K562 (cell line): ENCODE results near the gene C1QBP.

Experiments
- CHD4 ChIP-seq: fragments of 200-600 bp; sonication (generic); IDR thresholded peaks from 3 replicates; pipeline ENCODE4 v1.6.1; 2012; ENCODE audit warnings: low read depth, mild to moderate bottlenecking, mixed read lengths, low read length, inconsistent platforms; ENCODE audit not compliant: insufficient read depth, insufficient replicate concordance, poor library complexity, severe bottlenecking
- NFRKB ChIP-seq: fragments of 450-650 bp; IDR thresholded peaks from 2 replicates; pipeline ENCODE4 v1.6.1; 2016; ENCODE audit warnings: low read depth
- POLR2AphosphoS5 ChIP-seq: IDR thresholded peaks from 2 replicates; pipeline ENCODE4 v1.6.1; 2011; ENCODE audit warnings: mild to moderate bottlenecking, low read depth, low read length, moderate library complexity; ENCODE audit not compliant: control insufficient read depth, insufficient read depth
- SMARCE1 ChIP-seq: fragments of 450-650 bp; IDR thresholded peaks from 2 replicates; pipeline ENCODE4 v1.7.1; 2016; ENCODE audit warnings: mild to moderate bottlenecking
- TAF1 ChIP-seq: IDR thresholded peaks from 2 replicates; pipeline ENCODE4 v1.6.1; 2011; ENCODE audit warnings: mild to moderate bottlenecking, low read length, moderate library complexity; ENCODE audit not compliant: insufficient read depth, control insufficient read depth, severe bottlenecking; ENCODE audit errors: extremely low read depth
- ZBTB7A ChIP-seq: IDR thresholded peaks from 2 replicates; pipeline ENCODE4 v1.6.1; 2011; ENCODE audit warnings: low read depth, mild to moderate bottlenecking, low read length, moderate library complexity, borderline replicate concordance; ENCODE audit not compliant: control insufficient read depth
- ZNF274 ChIP-seq: IDR thresholded peaks from 2 replicates; pipeline ENCODE4 v1.6.1; 2011; ENCODE audit warnings: low read depth, mild to moderate bottlenecking, low read length, moderate library complexity, borderline replicate concordance
- TF ChIP-seq, protein P1 (sequence below): sonication (generic); formaldehyde crosslinking; IDR thresholded peaks from 2 replicates; pipeline ENCODE4 v1.8.0; 2023; ENCODE audit warnings: mild to moderate bottlenecking, missing genetic modification reagents
- TF ChIP-seq, protein P2 (sequence below): sonication (generic); formaldehyde crosslinking; IDR thresholded peaks from 2 replicates; pipeline ENCODE4 v1.8.0; 2022; ENCODE audit warnings: mild to moderate bottlenecking, missing genetic modification reagents
- TF ChIP-seq, protein P3 (sequence below), 3 experiments: IDR thresholded peaks in 2 of 3; conservative IDR thresholded peaks in 1 of 3; 2 replicates each; pipeline ENCODE4 v1.5.1; 2011 to 2012; ENCODE audit warnings: low read length in 3 of 3, mild to moderate bottlenecking in 3 of 3, control low read depth in 2 of 3, improper control_type of control experiment in 1 of 3, inconsistent platforms in 1 of 3, low read depth in 1 of 3, mixed read lengths in 1 of 3, moderate library complexity in 1 of 3; ENCODE audit not compliant: insufficient read depth in 2 of 3

DNA sequence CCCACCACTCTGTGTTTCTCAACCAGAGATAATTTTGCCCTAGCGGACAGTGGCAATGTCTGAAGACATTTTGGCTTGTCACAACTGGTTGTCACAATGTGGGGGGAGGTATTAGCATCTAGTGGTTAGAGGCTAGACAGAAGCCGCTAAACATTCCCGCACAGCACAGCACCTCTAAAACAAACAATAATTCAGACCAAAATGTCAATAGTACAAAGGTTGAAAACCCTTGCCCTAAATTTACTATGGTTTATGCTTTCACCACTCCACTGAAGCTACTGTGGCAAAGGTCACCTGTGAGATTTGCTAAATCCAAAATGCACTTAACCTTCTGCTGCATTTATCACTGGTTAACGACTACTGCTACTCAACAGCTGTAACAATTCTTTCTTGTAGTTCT is 33.6 kb downstream of the C1QBP start:
- TF ChIP-seq TAF1: no peak
- TF ChIP-seq ZBTB7A: no peak
- no peak for TF ChIP-seq SMARCE1
- no peak for TF ChIP-seq NFRKB
- no peak for TF ChIP-seq POLR2AphosphoS5
- TF ChIP-seq, protein P1, sequence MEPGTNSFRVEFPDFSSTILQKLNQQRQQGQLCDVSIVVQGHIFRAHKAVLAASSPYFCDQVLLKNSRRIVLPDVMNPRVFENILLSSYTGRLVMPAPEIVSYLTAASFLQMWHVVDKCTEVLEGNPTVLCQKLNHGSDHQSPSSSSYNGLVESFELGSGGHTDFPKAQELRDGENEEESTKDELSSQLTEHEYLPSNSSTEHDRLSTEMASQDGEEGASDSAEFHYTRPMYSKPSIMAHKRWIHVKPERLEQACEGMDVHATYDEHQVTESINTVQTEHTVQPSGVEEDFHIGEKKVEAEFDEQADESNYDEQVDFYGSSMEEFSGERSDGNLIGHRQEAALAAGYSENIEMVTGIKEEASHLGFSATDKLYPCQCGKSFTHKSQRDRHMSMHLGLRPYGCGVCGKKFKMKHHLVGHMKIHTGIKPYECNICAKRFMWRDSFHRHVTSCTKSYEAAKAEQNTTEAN: no peak
- TF ChIP-seq CHD4: no peak
- TF ChIP-seq, protein P2, sequence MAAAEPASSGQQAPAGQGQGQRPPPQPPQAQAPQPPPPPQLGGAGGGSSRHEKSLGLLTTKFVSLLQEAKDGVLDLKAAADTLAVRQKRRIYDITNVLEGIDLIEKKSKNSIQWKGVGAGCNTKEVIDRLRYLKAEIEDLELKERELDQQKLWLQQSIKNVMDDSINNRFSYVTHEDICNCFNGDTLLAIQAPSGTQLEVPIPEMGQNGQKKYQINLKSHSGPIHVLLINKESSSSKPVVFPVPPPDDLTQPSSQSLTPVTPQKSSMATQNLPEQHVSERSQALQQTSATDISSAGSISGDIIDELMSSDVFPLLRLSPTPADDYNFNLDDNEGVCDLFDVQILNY (CRISPR knock-in tag): no peak
- TF ChIP-seq, protein P3, sequence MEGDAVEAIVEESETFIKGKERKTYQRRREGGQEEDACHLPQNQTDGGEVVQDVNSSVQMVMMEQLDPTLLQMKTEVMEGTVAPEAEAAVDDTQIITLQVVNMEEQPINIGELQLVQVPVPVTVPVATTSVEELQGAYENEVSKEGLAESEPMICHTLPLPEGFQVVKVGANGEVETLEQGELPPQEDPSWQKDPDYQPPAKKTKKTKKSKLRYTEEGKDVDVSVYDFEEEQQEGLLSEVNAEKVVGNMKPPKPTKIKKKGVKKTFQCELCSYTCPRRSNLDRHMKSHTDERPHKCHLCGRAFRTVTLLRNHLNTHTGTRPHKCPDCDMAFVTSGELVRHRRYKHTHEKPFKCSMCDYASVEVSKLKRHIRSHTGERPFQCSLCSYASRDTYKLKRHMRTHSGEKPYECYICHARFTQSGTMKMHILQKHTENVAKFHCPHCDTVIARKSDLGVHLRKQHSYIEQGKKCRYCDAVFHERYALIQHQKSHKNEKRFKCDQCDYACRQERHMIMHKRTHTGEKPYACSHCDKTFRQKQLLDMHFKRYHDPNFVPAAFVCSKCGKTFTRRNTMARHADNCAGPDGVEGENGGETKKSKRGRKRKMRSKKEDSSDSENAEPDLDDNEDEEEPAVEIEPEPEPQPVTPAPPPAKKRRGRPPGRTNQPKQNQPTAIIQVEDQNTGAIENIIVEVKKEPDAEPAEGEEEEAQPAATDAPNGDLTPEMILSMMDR (IDR thresholded peaks at IDR 0.05 in 2 of 3, conservative IDR thresholded peaks at IDR 0.05 in 1 of 3; ENCODE audit: insufficient read depth in 2 of 3, low read depth in 1 of 3, low read length in 3 of 3): no peak
- TF ChIP-seq ZNF274: no peak
